Activated naive CD8-positive, alpha-beta T cell (primary cell): ENCODE measurements around the gene FLVCR1.
"Not testable (repeated sequence)": the region's sequence is repeated elsewhere in the genome, so short reads cannot be mapped to it uniquely, and the experiment has no call there.

Source experiments
- H3K27ac Mint-ChIP-seq: one replicate; pipeline ENCODE4 v1.8.0; 2021; ENCODE audit warnings: mixed read lengths
- H3K27me3 Mint-ChIP-seq: one replicate; pipeline ENCODE4 v1.8.0; 2021; ENCODE audit warnings: mixed read lengths
- H3K36me3 Mint-ChIP-seq: one replicate; pipeline ENCODE4 v1.8.0; 2021; ENCODE audit warnings: mixed read lengths
- H3K4me1 Mint-ChIP-seq: one replicate; pipeline ENCODE4 v1.8.0; 2021; ENCODE audit warnings: low read depth, mixed read lengths
- H3K4me3 Mint-ChIP-seq: one replicate; pipeline ENCODE4 v1.8.0; 2021; ENCODE audit warnings: mild to moderate bottlenecking, mixed read lengths
- H3K9me3 Mint-ChIP-seq: one replicate; pipeline ENCODE4 v1.8.0; 2021; ENCODE audit warnings: low read depth, mixed read lengths

FLVCR1 gene

DNA sequence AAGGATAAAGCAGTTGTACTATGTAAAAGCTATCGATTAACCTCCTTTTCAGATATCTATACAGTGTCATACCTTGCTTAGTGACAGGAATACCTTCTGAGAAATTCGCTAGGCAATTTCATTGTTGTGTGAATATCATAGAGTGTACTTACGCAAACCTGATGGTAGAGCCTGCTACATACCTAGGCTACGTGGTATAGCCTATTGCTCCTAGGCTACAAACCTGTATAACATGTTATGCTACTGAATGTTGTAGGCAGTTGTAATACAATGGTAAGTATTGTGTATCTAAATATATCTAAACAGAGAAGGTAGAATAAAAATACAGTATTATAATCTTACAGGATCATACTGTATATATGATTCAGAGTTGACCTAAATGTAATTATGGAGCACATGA, 26.5 kb downstream of the FLVCR1 start:
- Mint-ChIP-seq H3K36me3 (peaks cover 17% of the 10 kb centered on the region), H3K27ac (no peak overlapping the region), H3K27me3 (no peaks in the 10 kb centered on the region), H3K9me3 (no peaks in the 10 kb centered on the region), H3K4me3 (no peak overlapping the region), H3K4me1 (no peaks in the 10 kb centered on the region)

- Mint-ChIP-seq H3K9me3 (no peaks in the 10 kb centered on the region), H3K27me3 (no peaks in the 10 kb centered on the region), H3K27ac (no peak overlapping the region), H3K4me1 (peaks cover 1% of the 10 kb centered on the region), H3K36me3 (peaks cover 46% of the 10 kb centered on the region), H3K4me3 (no peak overlapping the region)
Measured at GRCh38 chr1:212892108-212892507, 34.0 kb downstream of the FLVCR1 start.

DNA sequence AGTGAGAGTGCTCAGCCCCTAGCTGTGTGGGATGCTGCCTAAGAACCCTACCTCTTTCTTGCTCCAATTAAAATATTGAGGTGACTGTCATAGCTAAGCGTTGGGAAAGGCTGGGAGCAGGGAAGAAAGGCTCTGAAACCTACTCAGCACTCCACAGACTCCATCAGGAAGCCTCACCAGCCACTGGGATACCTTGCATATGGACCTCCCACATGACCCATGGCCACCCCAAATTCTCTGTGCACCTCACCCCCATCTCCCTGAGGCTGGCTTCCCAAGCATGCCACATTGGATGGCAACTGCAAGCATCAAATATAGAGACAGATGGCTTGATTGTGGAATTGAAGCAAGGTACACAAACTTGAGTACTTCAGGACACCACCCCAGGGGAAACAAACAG, 41.8 kb downstream of the FLVCR1 start:
- Mint-ChIP-seq H3K4me1 (no peaks in the 10 kb centered on the region), H3K9me3 (peaks cover 34% of the 10 kb centered on the region), H3K4me3 (no peak overlapping the region), H3K27me3 (no peaks in the 10 kb centered on the region), H3K36me3 (peaks cover 37% of the 10 kb centered on the region), H3K27ac (no peak overlapping the region)

- H3K27ac Mint-ChIP-seq: no peak overlapping the region
- H3K4me3 Mint-ChIP-seq: no peak overlapping the region
- peaks cover 27% of the 10 kb centered on the region for H3K36me3 Mint-ChIP-seq
- no peaks in the 10 kb centered on the region for H3K27me3 Mint-ChIP-seq
- H3K4me1 Mint-ChIP-seq: no peaks in the 10 kb centered on the region
- peaks cover 41% of the 10 kb centered on the region for H3K9me3 Mint-ChIP-seq
Measured at GRCh38 chr1:212901290-212901689, 43.2 kb downstream of the FLVCR1 start.

GRCh38 chr1:212902054-212902453, 44.0 kb downstream of the FLVCR1 start:
- Mint-ChIP-seq H3K27me3 (no peaks in the 10 kb centered on the region), H3K4me1 (no peaks in the 10 kb centered on the region)

GRCh38 chr1:212903664-212904063, 45.6 kb downstream of the FLVCR1 start:
- Mint-ChIP-seq H3K27ac (no peak overlapping the region), H3K4me1 (no peaks in the 10 kb centered on the region), H3K36me3 (peaks cover 17% of the 10 kb centered on the region), H3K27me3 (no peaks in the 10 kb centered on the region), H3K9me3 (peaks cover 41% of the 10 kb centered on the region), H3K4me3 (no peak overlapping the region)

More at GRCh38 chr1:212902054-212902453, 44.0 kb downstream of the FLVCR1 start:
- peaks cover 41% of the 10 kb centered on the region for H3K9me3 Mint-ChIP-seq
- no peak overlapping the region for H3K4me3 Mint-ChIP-seq
- H3K27ac Mint-ChIP-seq: no peak overlapping the region
- H3K36me3 Mint-ChIP-seq: peaks cover 26% of the 10 kb centered on the region

DNA sequence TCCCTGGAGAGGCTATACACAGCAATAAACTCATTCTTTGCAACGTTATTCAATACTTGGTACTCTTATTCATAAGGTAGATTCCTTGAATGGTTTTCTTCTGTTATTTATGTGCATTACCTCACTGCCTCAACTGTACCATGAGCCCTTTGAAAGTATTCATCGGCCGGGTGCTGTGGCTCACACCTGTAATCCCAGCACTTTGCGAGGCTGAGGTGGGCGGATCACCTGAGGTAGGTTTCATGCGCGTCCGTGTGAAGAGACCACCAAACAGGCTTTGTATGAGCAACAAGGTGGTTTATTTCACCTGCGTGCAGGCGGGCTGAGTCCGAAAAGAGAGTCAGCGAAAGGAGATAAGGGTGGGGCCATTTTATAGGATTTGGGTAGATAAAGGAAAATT, 50.0 kb downstream of the FLVCR1 start:
- H3K36me3 Mint-ChIP-seq: not testable (repeated sequence)

DNA sequence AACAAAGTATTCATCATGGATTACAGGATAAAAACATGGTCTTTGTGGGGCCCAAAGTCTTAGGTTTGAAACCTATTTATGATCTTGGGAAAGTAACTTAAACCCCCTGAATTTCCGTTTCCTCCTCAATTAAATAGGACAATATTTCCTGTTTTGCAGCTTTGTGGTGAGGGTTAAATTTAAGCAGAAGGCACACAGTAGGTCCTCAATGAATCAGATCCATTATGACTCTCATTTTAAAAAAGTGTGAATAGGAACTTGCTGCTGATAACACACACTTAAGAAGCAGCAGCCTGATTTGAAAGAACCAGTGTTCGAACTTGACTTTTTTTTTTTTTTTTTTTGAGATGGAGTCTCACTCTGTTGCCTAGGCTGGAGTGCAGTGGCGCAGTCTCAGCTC, 50.9 kb downstream of the FLVCR1 start:
- no peak overlapping the region for H3K4me3 Mint-ChIP-seq
- no peaks in the 10 kb centered on the region for H3K4me1 Mint-ChIP-seq
- H3K27me3 Mint-ChIP-seq: no peaks in the 10 kb centered on the region
- H3K36me3 Mint-ChIP-seq: no peaks in the 10 kb centered on the region
- peaks cover 15% of the 10 kb centered on the region for H3K9me3 Mint-ChIP-seq
- H3K27ac Mint-ChIP-seq: no peak overlapping the region

More for the DNA sequence above, 50.0 kb downstream of the FLVCR1 start:
- not testable (repeated sequence) for H3K4me3 Mint-ChIP-seq, H3K4me1 Mint-ChIP-seq, H3K27ac Mint-ChIP-seq, H3K27me3 Mint-ChIP-seq
- peaks cover 18% of the 10 kb centered on the region for H3K9me3 Mint-ChIP-seq

- Mint-ChIP-seq H3K27ac (no peak overlapping the region), H3K36me3 (no peaks in the 10 kb centered on the region)
Measured at GRCh38 chr1:212909652-212910063, 51.6 kb downstream of the FLVCR1 start.

GRCh38 chr1:212910213-212910612, 52.1 kb downstream of the FLVCR1 start:
- not testable (repeated sequence) for H3K27me3 Mint-ChIP-seq, H3K36me3 Mint-ChIP-seq, H3K4me1 Mint-ChIP-seq, H3K4me3 Mint-ChIP-seq, H3K9me3 Mint-ChIP-seq, H3K27ac Mint-ChIP-seq

More at GRCh38 chr1:212909652-212910063, 51.6 kb downstream of the FLVCR1 start:
- Mint-ChIP-seq H3K4me3 (no peak overlapping the region), H3K9me3 (peaks cover 9% of the 10 kb centered on the region), H3K4me1 (no peaks in the 10 kb centered on the region), H3K27me3 (no peaks in the 10 kb centered on the region)

- H3K4me3 Mint-ChIP-seq, H3K36me3 Mint-ChIP-seq, H3K4me1 Mint-ChIP-seq, H3K9me3 Mint-ChIP-seq, H3K27ac Mint-ChIP-seq, H3K27me3 Mint-ChIP-seq: not testable (repeated sequence)
Measured at GRCh38 chr1:212913638-212914037, 55.6 kb downstream of the FLVCR1 start.

DNA sequence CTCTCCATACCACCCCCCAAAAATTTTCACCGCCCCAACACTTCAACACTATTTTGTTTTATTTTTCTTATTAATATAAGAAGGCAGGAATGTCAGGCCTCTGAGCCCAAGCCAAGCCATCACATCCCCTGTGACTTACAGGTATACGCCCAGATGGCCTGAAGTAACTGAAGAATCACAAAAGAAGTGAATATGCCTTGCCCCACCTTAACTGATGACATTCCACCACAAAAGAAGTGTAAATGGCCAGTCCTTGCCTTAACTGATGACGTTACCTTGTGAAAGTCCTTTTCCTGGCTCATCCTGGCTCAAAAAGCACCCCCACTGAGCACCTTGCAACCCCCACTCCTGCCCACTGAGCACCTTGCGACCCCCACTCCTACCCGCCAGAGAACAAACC, 56.0 kb downstream of the FLVCR1 start:
- not testable (repeated sequence) for H3K27me3 Mint-ChIP-seq, H3K27ac Mint-ChIP-seq, H3K36me3 Mint-ChIP-seq, H3K9me3 Mint-ChIP-seq, H3K4me1 Mint-ChIP-seq, H3K4me3 Mint-ChIP-seq

DNA sequence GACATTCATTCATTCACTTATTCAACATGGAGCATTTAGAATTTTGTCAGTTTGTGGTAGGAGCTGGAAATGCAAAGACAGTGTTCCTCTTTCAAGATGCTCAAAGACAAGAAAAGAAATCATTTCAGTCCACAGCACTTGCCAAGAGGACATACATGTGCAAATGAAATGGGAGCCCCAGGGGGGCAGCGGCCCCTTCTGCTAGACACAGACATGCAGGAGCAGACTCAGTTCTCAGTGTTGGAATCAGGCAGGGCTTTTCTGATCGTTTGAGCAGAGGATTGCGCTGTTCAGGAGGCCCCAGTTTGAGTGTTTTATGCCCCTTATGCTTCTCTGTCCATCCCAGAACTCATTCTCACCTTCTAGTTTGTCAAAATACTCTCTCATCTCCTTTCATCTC, 56.7 kb downstream of the FLVCR1 start:
- no peak overlapping the region for H3K27ac Mint-ChIP-seq
- H3K9me3 Mint-ChIP-seq: no peaks in the 10 kb centered on the region
- peaks cover 3% of the 10 kb centered on the region for H3K4me1 Mint-ChIP-seq
- H3K4me3 Mint-ChIP-seq: no peak overlapping the region
- H3K27me3 Mint-ChIP-seq: no peaks in the 10 kb centered on the region
- H3K36me3 Mint-ChIP-seq: no peaks in the 10 kb centered on the region

- no peaks in the 10 kb centered on the region for H3K36me3 Mint-ChIP-seq
- no peak overlapping the region for H3K27ac Mint-ChIP-seq
- no peaks in the 10 kb centered on the region for H3K9me3 Mint-ChIP-seq
- peaks cover 3% of the 10 kb centered on the region for H3K4me1 Mint-ChIP-seq
- no peak overlapping the region for H3K4me3 Mint-ChIP-seq
- H3K27me3 Mint-ChIP-seq: no peaks in the 10 kb centered on the region
Measured at GRCh38 chr1:212915245-212916091, 57.4 kb downstream of the FLVCR1 start.

GRCh38 chr1:212916481-212917133, 58.5 kb downstream of the FLVCR1 start:
- peaks cover 3% of the 10 kb centered on the region for H3K4me1 Mint-ChIP-seq
- H3K27me3 Mint-ChIP-seq: peaks cover 2% of the 10 kb centered on the region
- H3K9me3 Mint-ChIP-seq: no peaks in the 10 kb centered on the region
- H3K27ac Mint-ChIP-seq: no peak overlapping the region
- H3K36me3 Mint-ChIP-seq: no peaks in the 10 kb centered on the region
- H3K4me3 Mint-ChIP-seq: no peak overlapping the region

DNA sequence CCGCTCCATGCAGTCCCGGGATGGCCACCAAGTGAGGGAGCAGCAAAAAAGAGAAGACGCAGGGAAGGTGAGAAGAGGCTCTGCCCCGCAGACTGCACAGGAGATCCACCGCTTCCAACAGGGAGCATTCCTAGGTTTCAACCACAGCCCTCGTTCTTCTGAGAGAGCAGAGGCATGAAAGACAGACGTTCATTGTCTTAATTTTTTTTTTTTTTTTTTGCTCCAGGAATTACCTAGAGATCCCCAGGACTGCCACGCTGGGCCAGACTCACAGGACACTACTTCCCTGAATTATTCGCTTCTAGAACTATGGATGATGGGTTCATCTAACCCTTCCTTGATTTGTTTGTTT, 59.0 kb downstream of the FLVCR1 start:
- Mint-ChIP-seq H3K4me1 (peaks cover 3% of the 10 kb centered on the region), H3K27me3 (peaks cover 2% of the 10 kb centered on the region), H3K27ac (no peak overlapping the region), H3K4me3 (no peak overlapping the region), H3K9me3 (no peaks in the 10 kb centered on the region), H3K36me3 (no peaks in the 10 kb centered on the region)
